Glomerular visceral epithelial cell (primary cell): ENCODE measurements around the gene BRD8.
A peak's percentile ranks its signal among the peaks of the same experiment; 100 is the strongest.
"Not testable (repeated sequence)": the region's sequence is repeated elsewhere in the genome, so short reads cannot be mapped to it uniquely, and the experiment has no call there.

Experiments used
- DNase-seq: peaks from one replicate; pipeline ENCODE4 v3.0.0-alpha.2; 2016; ENCODE audit errors: extremely low spot score

Gene BRD8, protein sequence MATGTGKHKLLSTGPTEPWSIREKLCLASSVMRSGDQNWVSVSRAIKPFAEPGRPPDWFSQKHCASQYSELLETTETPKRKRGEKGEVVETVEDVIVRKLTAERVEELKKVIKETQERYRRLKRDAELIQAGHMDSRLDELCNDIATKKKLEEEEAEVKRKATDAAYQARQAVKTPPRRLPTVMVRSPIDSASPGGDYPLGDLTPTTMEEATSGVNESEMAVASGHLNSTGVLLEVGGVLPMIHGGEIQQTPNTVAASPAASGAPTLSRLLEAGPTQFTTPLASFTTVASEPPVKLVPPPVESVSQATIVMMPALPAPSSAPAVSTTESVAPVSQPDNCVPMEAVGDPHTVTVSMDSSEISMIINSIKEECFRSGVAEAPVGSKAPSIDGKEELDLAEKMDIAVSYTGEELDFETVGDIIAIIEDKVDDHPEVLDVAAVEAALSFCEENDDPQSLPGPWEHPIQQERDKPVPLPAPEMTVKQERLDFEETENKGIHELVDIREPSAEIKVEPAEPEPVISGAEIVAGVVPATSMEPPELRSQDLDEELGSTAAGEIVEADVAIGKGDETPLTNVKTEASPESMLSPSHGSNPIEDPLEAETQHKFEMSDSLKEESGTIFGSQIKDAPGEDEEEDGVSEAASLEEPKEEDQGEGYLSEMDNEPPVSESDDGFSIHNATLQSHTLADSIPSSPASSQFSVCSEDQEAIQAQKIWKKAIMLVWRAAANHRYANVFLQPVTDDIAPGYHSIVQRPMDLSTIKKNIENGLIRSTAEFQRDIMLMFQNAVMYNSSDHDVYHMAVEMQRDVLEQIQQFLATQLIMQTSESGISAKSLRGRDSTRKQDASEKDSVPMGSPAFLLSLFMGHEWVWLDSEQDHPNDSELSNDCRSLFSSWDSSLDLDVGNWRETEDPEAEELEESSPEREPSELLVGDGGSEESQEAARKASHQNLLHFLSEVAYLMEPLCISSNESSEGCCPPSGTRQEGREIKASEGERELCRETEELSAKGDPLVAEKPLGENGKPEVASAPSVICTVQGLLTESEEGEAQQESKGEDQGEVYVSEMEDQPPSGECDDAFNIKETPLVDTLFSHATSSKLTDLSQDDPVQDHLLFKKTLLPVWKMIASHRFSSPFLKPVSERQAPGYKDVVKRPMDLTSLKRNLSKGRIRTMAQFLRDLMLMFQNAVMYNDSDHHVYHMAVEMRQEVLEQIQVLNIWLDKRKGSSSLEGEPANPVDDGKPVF

DNA sequence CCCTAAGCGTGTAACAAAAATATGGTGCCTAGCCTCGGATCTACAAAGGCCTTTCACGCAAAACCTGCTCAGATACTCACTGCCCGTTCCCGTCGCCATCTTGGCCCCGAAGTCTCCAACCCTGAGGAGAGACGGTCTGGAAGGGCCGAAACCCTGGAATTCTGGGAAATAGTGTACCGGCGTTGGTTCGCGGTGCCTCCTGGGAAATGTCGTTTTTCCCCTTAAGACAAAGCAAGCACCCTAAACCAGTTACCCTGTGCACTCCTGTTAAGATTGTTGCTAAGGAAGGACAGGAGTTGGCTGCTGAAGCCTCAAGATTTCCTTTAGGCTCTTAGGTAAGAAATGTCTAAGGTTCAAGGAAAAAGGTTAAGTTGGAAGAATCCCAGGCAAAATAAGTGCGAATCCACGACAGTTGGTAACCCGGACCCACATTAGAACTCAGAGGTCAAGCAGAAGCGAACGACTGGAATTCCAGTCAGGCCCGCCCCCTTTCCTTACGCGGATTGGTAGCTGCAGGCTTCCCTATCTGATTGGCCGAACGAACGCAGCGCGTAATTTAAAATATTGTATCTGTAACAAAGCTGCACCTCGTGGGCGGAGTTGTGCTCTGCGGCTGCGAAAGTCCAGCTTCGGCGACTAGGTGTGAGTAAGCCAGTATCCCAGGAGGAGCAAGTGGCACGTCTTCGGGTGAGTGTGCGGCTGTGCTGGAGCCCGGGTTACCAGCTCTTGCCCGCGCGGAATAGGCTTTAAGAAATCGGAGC is at the start of gene BRD8, which contains the start of gene KIF20A:
BRD8 (minus strand) TSS at position 115 of the 761 bp plus-strand sequence; CDS start at position 99, 16 bp downstream.
KIF20A (plus strand) TSS at position 597 of the 761 bp plus-strand sequence. CDS start 569 bp downstream, outside the sequence.
- peak; percentile 99 for DNase-seq

DNA sequence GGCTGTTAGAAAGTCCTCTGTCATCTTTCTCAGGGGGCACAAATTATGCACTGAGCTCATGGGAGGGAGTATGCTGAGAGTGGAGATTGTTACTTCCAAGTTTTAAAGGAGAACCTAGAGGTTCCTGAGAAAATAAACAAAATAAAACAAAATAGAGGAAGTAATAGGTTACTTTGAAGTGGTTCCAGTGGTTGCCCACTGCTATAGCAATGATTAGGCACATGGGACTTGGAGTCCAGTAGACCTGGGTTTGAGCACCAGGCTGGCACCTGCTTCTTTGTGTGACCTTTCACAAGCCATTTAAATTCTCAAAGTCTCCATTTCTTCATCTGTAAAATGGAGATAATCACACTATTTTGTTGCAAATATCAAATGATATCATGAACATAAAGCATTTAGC is 48.5 kb upstream of the BRD8 start:
- no peak for DNase-seq

DNA sequence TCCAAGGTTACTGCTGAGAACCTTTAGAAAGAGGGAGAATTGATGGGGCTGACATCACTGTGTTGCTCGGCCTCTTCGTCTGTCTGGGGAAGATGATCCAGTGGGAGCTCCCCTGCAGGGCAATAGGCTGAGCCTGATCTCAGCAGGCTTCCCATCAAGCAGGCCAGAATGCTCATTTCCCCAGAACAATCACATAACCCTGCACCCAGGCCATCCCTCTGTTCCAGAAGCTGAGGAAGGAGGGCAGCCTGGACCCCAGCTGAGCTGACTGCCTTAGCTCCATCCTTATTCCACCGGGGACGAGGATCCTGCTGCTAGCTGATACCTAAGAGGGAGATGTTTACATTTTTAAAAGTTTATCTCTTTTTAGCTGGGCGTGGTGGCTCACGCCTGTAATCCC is 46.3 kb upstream of the BRD8 start:
- no peak for DNase-seq

DNA sequence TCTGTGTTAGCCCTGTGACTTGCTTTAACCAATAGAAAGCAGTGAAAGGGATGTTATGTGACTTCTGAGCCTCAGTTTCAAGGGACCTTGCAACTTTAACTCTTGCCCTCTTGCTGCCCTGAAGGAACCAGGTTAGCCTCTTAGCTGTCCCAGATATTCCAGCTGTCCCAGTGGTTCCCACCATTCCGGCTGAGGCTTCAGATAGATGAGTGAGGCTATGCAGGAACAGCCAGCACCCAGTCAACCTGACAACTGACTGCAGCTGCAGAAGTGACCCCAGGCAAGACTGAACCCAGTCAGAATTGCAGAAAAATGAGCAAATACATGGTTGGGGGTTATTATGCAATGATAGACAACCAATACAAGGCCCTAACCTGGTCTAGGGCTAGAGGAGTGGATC is 45.1 kb upstream of the BRD8 start:
- DNase-seq: no peak

DNA sequence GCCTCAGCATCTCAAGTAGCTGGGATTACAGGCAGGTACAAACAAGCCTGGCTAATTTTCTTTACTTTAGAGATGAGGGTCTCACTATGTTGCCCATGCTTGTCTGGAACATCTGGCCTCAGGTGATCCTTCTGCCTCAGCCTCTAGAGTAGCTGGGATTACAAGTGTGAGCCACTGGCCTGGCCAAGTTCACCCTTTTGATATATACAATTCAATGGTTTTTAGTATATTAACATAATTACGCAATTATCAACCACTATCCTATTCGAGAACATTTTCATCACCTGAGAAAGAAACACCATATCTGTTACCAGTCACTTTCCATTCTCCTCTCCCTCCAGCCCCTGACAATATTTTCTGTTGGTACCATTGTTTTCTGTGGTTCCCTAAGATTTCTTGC is 38.4 kb upstream of the BRD8 start:
- no peak for DNase-seq

DNA sequence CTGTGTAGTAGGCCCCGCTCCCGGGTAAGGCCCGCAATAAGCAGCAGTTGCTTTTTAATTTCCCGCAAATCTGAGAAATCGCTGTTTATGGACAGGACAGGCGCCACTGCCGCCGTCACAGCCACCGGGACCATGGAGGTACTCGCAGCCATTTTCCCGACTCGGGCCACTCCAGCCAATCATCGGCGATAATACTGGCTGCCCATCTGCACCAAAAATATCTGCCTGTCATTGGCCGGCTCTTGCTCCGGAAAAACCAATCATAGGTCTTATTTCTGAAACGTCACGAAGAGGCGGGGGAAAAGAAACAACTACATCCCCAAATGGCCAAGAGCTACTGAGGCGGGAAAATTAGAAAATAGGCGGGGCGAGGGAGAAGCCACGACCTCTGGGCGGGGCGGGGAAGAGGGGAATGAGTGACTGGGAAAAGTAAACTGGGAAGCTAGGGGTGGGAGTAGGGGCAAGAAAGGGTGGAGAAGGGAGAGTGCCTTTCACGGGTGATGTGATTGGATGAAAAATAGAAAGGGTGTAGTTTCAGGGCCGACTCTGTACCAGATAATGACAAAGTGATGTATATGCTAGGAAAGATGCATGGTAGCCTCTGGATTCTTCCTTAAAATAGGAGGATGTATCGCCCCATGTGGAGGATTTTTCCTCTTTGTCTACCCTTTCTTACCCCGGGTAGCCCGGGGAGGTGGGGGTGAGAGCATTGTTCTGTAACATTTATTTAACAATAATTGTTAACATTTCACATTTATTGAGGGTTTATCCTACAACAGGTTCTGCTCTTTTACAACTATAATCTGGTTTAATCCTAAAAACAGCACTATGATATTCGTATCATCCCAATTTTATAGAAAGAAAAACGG is 35.0 kb upstream of the BRD8 start, which contains the start of gene CDC23:
CDC23 (minus strand) TSS at position 163 of the 869 bp plus-strand sequence; CDS start at position 152, 11 bp downstream.
- peak; percentile 99 for DNase-seq

DNA sequence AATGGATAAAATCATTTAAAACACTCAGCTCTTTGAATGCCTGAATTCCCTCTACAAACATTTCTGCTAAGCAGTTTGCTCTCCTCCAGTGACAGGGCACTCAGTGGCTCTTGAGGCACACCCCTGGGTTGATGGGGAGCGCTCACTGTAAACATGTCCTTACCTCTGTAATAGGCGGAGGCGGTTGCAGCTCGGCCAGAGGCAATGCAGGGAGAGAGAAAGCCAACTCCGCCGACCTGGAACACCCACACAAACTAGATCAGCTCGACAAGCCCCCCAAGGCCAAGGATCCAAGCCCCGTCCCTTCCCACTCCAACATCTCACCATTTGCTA is 34.4 kb upstream of the BRD8 start:
- DNase-seq: no peak

DNA sequence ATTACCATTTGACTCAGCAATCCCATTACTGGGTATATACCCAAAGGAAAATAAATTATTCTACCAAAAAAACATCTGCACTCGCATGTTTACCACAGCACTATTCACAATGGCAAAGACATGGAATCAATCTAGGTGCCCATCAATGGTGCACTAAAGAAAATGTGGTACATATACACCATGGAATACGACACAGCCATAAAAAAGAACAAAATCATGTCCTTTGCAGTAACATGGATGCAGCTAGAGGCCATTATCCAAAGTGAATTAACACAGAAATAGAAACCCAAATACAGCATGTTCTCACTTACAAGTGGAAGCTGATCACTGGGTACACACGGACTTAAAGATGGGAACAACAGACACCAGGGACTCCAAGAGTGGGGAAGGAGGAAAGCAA is 32.6 kb upstream of the BRD8 start:
- DNase-seq: no peak

DNA sequence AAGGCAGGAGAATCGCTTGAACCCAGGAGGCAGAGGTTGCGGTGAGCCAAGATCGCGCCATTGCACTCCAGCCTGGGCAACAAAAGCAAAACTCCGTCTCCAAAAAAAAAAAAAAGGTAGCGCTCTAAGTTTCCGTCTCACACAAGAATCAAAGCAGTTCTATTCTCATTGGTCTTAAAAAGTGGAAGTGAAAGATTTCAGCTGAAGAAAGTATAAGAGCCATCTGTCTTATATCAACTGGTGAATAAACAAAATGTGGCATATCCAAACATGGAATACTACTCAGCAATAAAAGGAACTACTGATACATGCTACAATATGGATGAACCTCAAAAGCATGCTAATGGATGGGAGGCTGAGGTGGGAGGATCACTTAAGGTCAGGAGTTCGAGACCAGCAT is 15.4 kb upstream of the BRD8 start:
- not testable (repeated sequence) for DNase-seq

DNA sequence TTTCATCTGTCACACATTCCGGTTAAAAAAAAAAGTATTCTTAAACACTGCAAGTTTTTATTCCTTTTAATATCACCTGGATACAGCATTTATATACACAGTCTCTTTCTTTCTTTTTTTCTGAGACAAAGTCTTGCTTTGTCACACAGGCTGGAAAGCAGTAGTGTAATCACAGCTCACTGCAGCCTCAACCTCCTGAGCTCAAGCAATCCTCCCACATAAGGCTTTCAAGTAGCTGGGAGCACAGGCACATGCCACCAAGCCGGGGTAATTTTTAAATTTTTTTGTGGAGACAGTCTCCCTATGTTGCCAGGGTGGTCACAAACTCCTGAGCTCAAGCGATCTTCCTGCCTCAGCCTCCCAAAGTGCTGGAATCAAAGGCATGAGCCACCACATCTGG is 14.4 kb upstream of the BRD8 start:
- no peak for DNase-seq

DNA sequence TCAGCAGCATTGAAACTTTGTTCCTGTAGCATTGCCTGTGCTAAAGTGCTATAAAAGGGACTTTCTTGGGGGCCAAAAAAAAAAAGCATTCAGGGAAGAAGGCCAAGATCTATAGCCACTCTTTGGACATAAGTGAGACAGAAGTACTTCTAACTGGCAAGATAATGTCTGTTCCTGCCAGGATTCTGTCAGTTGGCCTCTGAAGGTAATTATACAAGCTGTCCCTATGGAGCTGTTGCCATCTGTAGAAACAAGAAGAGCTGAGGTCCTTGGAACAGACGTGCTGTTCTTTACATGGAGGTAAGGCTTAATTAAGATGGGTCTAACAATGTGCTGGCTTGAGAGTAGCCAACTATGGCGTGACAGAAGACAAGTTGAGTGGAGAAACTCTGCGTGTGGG is 10.2 kb upstream of the BRD8 start:
- DNase-seq: no peak

DNA sequence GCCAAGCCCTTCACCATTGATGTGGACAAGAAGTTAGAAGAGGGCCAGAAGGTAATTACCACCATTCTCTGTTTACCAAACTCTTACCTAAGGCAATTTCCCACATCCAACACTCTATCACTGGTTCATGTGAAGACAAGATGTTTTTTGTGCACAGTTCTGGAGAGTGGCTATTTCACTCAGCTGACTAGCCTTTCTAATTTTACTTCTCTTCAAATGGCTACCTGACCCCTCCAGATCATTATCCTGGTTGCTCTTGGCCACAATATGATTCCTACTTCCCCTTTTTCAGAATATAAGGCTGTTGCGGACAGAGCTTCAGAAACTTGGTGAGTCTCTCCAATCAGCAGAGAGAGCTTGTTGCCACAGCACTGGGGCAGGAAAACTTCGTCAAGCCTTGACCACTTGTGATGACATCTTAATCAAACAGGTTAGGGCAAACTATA is 7.6 kb upstream of the BRD8 start:
- no peak for DNase-seq

DNA sequence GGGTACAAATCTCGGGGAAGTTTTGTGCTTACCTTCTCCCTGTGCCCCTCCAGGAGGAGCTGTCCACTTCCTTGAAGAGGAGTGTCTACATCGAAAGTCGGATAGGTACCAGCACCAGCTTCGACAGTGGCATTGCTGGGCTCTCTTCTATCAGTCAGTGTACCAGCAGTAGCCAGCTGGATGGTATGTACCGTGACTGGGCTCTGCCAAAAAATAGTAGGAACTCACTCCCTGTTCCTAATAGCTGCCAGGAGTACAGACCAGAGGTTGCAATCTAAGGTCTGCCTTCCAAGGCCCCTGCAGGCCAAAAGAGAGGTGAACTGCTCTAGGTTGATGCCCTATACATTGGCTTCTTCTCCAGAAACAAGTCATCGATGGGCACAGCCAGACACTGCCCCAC is 4.4 kb upstream of the BRD8 start:
- no peak for DNase-seq

DNA sequence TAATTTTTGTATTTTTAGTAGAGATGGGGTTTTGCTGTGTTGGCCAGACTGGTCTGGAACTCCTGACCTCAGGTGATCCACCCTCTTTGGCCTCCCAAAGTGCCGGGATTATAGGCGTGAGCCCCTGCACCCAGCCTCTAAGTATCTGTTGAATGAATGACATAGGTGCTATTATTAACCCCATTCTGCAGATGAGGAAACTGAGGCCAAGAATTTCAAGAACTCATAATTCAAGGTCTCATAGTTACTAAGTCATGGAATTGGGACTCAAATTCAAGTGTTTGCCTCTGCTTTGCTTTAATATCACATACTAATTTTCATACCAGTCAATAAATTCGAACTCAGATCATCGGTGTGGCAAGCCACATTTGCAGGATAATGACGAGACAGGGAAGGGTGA is 2.4 kb upstream of the BRD8 start:
- DNase-seq: no peak

DNA sequence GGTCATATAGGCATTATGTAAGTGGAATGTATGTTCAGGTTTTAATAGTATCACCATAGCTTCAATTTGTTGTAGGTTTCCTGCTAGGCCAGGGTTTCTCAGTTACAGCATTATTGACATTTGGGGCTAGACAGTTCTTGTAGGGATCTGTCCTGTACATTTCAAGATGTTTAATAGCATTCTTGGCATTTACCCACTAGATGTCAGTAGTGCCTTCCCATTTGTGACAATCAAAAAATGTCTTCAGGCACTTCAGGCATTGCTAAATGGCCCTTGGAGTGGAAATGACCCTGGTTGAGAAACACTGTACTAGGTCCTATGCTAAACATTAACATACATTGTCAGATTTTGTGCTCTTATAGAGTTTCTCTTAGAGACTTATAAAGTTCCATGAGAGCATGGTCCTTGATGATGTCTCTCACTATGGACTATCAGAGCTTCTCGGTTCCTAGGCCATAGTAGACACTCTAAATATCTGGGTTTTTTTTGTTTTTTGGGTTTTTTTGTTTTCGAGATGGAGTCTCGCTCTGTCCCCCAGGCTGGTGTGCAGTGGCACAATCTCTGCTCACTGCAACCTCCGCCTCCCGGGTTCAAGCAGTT is 1.9 kb upstream of the BRD8 start:
- DNase-seq: peak; percentile 75

DNA sequence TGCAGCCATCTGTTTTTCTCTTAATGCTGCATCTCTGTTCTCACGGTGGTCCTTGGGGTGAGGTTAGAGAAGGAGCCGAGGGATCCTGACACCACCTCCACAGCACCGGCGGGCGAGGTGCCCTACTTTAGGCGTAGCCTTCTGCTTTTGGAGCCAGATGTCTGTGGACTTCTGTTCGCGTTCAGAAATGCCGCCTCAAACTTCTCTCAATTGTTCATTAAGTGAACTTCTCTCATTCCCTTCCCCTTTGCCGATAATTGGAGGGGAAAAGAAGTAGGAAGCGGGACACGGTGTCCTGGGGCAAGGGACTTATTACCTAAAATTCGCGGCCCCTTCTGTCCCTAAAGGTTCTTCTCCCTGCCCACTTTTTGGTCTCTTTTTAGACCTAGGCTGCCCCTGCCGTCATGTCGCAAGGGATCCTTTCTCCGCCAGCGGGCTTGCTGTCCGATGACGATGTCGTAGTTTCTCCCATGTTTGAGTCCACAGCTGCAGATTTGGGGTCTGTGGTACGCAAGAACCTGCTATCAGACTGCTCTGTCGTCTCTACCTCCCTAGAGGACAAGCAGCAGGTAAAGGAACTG is 937 bp upstream of the BRD8 start:
- peak; percentile 16 for DNase-seq

DNA sequence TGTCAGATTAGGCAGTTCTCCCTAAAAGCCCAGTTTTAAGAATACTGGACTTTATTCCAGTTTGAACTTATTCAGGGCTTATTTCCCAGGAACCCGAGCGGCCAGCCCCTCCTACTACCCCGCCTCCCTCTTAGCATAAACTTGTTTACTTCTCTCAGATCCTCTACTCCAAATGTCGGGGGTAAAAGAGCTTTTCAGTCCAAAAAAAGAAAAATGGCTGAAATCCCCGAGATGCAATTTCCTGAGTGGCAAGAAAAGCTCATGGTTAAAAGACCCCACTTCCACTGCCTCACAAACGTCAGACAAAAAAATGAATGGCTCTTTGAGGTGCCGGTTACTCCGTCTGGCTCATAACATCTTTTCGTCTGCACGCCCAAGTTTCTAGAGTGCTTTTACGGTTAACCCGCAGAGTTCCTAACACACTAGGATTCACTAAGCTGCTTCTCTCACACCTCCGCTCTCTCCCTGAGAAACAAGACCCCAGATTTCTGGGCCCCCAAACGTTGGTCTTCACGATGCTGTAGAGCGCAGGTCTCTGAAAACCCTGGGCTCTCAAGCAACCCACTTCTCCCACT is 402 bp downstream of the BRD8 start:
- peak; percentile 37 for DNase-seq

DNA sequence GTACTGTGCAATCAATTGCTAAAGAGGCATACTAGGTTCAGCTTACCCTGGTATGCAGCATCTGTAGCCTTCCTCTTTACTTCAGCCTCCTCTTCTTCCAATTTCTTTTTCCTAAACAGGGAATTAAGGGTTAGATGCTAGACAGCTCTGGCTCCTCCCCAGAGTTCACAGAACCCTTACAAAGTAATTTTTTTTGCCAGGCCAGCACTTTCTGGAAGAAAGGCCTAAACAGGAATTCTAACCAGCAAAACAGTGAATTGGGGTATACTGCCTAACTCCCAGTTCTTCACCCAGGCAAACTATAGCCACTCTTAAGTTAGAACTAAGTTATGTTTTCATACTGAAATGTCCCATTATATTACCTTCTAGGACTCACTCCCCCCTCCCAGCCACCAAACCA is 8.1 kb downstream of the BRD8 start:
- DNase-seq: no peak

DNA sequence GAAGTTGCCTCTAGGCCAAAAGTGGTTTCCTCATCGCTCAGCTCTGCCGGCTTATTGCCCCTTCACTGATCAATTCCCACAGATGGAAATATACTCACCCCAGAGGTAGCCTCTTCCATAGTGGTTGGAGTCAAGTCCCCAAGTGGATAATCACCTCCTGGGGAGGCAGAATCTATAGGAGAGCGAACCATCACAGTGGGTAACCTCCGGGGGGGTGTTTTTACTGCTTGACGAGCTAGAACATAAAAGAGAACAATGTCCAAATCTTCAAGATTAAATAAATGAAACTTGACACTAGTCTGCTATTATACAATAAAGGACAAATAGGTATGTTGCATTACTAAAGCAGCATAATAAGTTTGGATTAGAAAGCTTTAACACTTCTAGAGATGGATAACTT is 9.3 kb downstream of the BRD8 start:
- no peak for DNase-seq
